H1 (cell line): ENCODE results near the gene RAB36. TPM values are rescaled to one million over a fixed set of nuclear protein-coding genes. Genes with fewer than 3 reads are reported as not detected.

Experiments
- CTCF ChIA-PET: fragments of 300-600 bp; sonication (Branson Sonifier 250); formaldehyde crosslinking; loops from one replicate; lab custom pipeline; 2021; ENCODE audit not compliant: partially characterized antibody; lab: Charles Lee
- POLR2A ChIA-PET: fragments of 300-600 bp; sonication (Branson Sonifier 250); formaldehyde crosslinking; loops from one replicate; lab custom pipeline; 2021; ENCODE audit warnings: inconsistent platforms; ENCODE audit not compliant: partially characterized antibody; lab: Charles Lee
- DNase-seq, 2 experiments: peaks; one replicate each; pipeline versions ENCODE4 v3.0.0 to v3.0.0-alpha.2; 2010 to 2022; ENCODE audit warnings: low spot score in 2 of 2, low read depth in 1 of 2, mixed read lengths in 1 of 2
- FAIRE-seq: peaks from 2 replicates; lab custom pipeline; 2011; peaks lifted over from hg19 to GRCh38; lab: Jason Lieb, UNC
- H2AFZ ChIP-seq: 2 replicates; pipeline ENCODE4 v1.8.1; 2012; ENCODE audit warnings: low read length, inconsistent platforms
- H2AK5ac ChIP-seq: 2 replicates; pipeline ENCODE4 v1.6.1; 2013; ENCODE audit warnings: low read depth, low read length
- H2BK120ac ChIP-seq: replicated peaks from 2 replicates; pipeline ENCODE3; 2013; ENCODE audit warnings: low read depth, low read length, inconsistent platforms
- H2BK12ac ChIP-seq: 2 replicates; pipeline ENCODE4 v1.6.1; 2013; ENCODE audit warnings: low read depth, low read length
- H2BK15ac ChIP-seq: 2 replicates; pipeline ENCODE4 v1.6.1; 2013; ENCODE audit warnings: low read length
- H2BK20ac ChIP-seq: 2 replicates; pipeline ENCODE4 v1.6.1; 2013; ENCODE audit warnings: low read length
- H2BK5ac ChIP-seq: 2 replicates; pipeline ENCODE4 v1.6.1; 2013; ENCODE audit warnings: low read depth, low read length
- H3K14ac ChIP-seq: 2 replicates; pipeline ENCODE4 v1.6.1; 2013; ENCODE audit warnings: inconsistent platforms; ENCODE audit not compliant: insufficient read length
- H3K18ac ChIP-seq: 2 replicates; pipeline ENCODE4 v1.6.1; 2013; ENCODE audit warnings: low read length; ENCODE audit errors: extremely low read depth
- H3K23ac ChIP-seq: 2 replicates; pipeline ENCODE4 v1.6.1; 2013; ENCODE audit warnings: inconsistent platforms; ENCODE audit not compliant: insufficient read length
- H3K23me2 ChIP-seq: 2 replicates; pipeline ENCODE4 v1.6.1; 2013; ENCODE audit warnings: low read depth, low read length
- H3K27ac ChIP-seq: 2 replicates; pipeline ENCODE4 v1.6.1; 2011; ENCODE audit warnings: low read depth, low read length, inconsistent platforms
- H3K27me3 ChIP-seq, 4 experiments: replicated peaks in 1 of 4; 1 replicate in 1 of 4; 2 replicates in 3 of 4; pipeline versions ENCODE4 v1.6.1 to v1.8.1; 2011 to 2013; ENCODE audit warnings: low read length in 3 of 4, mild to moderate bottlenecking in 3 of 4, inconsistent platforms in 2 of 4, mixed read lengths in 2 of 4, moderate library complexity in 1 of 4; ENCODE audit not compliant: control insufficient read depth in 3 of 4, insufficient read depth in 3 of 4; ENCODE audit errors: extremely low read depth in 1 of 4
- H3K36me3 ChIP-seq, 4 experiments: 2 replicates each; pipeline versions ENCODE4 v1.6.1 to v1.8.1; 2011 to 2013; ENCODE audit warnings: mild to moderate bottlenecking in 4 of 4, low read length in 3 of 4, moderate library complexity in 2 of 4, control low read depth in 1 of 4, inconsistent platforms in 1 of 4; ENCODE audit not compliant: insufficient read depth in 4 of 4, control insufficient read depth in 2 of 4
- H3K4ac ChIP-seq: replicated peaks from 2 replicates; pipeline ENCODE3; 2013; ENCODE audit warnings: low read length, low read depth, mixed read lengths, inconsistent platforms; ENCODE audit not compliant: insufficient read length
- H3K4me1 ChIP-seq, 4 experiments: replicated peaks in 1 of 4; 1 replicate in 1 of 4; 2 replicates in 3 of 4; pipeline versions ENCODE4 v1.6.1 to v1.8.1; 2011 to 2013; ENCODE audit warnings: low read length in 3 of 4, inconsistent platforms in 2 of 4, mixed read lengths in 1 of 4; ENCODE audit not compliant: insufficient read depth in 4 of 4, control insufficient read depth in 3 of 4
- H3K4me2 ChIP-seq, 2 experiments: 2 replicates each; pipeline versions ENCODE4 v1.6.1 to v1.8.1; 2011 to 2013; ENCODE audit warnings: low read depth in 2 of 2, low read length in 2 of 2, control low read depth in 1 of 2, inconsistent platforms in 1 of 2, mild to moderate bottlenecking in 1 of 2; ENCODE audit not compliant: insufficient read depth in 1 of 2
- H3K4me3 ChIP-seq, 4 experiments: fragments of 200-600, 300-600 bp in 1 of 4; sonication (generic), shearing (Covaris generic), sonication (Bioruptor Twin) in 1 of 4; 2 replicates each; pipeline versions ENCODE4 v1.5.1 to v1.8.1; 2011 to 2016; ENCODE audit warnings: low read length in 4 of 4, low read depth in 3 of 4, control low read depth in 2 of 4, inconsistent platforms in 2 of 4, mild to moderate bottlenecking in 2 of 4, mixed read lengths in 1 of 4, moderate library complexity in 1 of 4; ENCODE audit not compliant: insufficient read depth in 2 of 4; ENCODE audit errors: extremely low read depth in 1 of 4
- H3K56ac ChIP-seq: replicated peaks from 2 replicates; pipeline ENCODE3; 2013; ENCODE audit warnings: low read depth, mild to moderate bottlenecking, mixed read lengths, low read length, inconsistent platforms; ENCODE audit not compliant: insufficient read length
- H3K79me1 ChIP-seq: 2 replicates; pipeline ENCODE4 v1.6.1; 2013; ENCODE audit warnings: low read depth, low read length, control low read depth
- H3K79me2 ChIP-seq, 2 experiments: 2 replicates each; pipeline versions ENCODE4 v1.6.1 to v1.8.1; 2012 to 2013; ENCODE audit warnings: low read length in 2 of 2, mild to moderate bottlenecking in 2 of 2, inconsistent platforms in 1 of 2; ENCODE audit not compliant: insufficient read depth in 2 of 2, control insufficient read depth in 1 of 2
- H3K9ac ChIP-seq, 4 experiments: replicated peaks in 1 of 4; 1 replicate in 1 of 4; 2 replicates in 3 of 4; pipeline versions ENCODE4 v1.6.1 to v1.8.1; 2011 to 2013; ENCODE audit warnings: low read depth in 3 of 4, low read length in 3 of 4, control low read depth in 2 of 4, mild to moderate bottlenecking in 2 of 4, moderate library complexity in 2 of 4, inconsistent platforms in 1 of 4; ENCODE audit errors: extremely low read depth in 1 of 4
- H3K9me3 ChIP-seq, 2 experiments: 2 replicates each; pipeline versions ENCODE4 v1.6.1 to v1.8.1; 2012 to 2013; ENCODE audit warnings: mild to moderate bottlenecking in 2 of 2, moderate library complexity in 2 of 2, control low read depth in 1 of 2, inconsistent platforms in 1 of 2, low read depth in 1 of 2, low read length in 1 of 2, mixed read lengths in 1 of 2; ENCODE audit not compliant: insufficient read depth in 2 of 2
- H4K20me1 ChIP-seq, 2 experiments: replicated peaks in 1 of 2; 2 replicates each; pipeline versions ENCODE3 to v1.8.1; 2011 to 2013; ENCODE audit warnings: inconsistent platforms in 2 of 2, low read length in 2 of 2, mild to moderate bottlenecking in 1 of 2; ENCODE audit not compliant: insufficient read depth in 2 of 2, control insufficient read depth in 1 of 2
- H4K5ac ChIP-seq: 2 replicates; pipeline ENCODE4 v1.6.1; 2013; ENCODE audit warnings: low read length, low read depth, mixed read lengths, inconsistent platforms; ENCODE audit not compliant: insufficient read length
- H4K8ac ChIP-seq: 2 replicates; pipeline ENCODE4 v1.8.0; 2013; ENCODE audit warnings: mild to moderate bottlenecking, moderate library complexity, low read length, inconsistent platforms; ENCODE audit not compliant: insufficient read depth; ENCODE audit errors: extremely low read depth
- H4K91ac ChIP-seq: replicated peaks from 2 replicates; pipeline ENCODE3; 2013; ENCODE audit warnings: low read length, mixed read lengths, inconsistent platforms; ENCODE audit not compliant: insufficient read length
- CTBP2 ChIP-seq: IDR thresholded peaks from 2 replicates; pipeline ENCODE4 v1.7.0; 2011; ENCODE audit warnings: borderline replicate concordance, mild to moderate bottlenecking, moderate library complexity, mixed read lengths, low read length; ENCODE audit not compliant: insufficient read depth, insufficient read length
- CTCF ChIP-seq, 3 experiments: IDR thresholded peaks; 1 replicate in 2 of 3; 2 replicates in 1 of 3; pipeline versions ENCODE4 v1.5.1 to v1.6.1; 2011; ENCODE audit warnings: low read length in 3 of 3, mild to moderate bottlenecking in 3 of 3, inconsistent platforms in 2 of 3, low read depth in 1 of 3, moderate library complexity in 1 of 3; ENCODE audit not compliant: insufficient read depth in 1 of 3; ENCODE audit errors: control extremely low read depth in 1 of 3
- E2F6 ChIP-seq: IDR thresholded peaks from 2 replicates; pipeline ENCODE4 v1.6.1; 2012; ENCODE audit warnings: inconsistent platforms
- HDAC6 ChIP-seq: IDR thresholded peaks from one replicate; pipeline ENCODE4 v1.7.1; 2012; ENCODE audit warnings: low read depth, mild to moderate bottlenecking, inconsistent platforms, low read length, moderate library complexity
- KDM1A ChIP-seq: fragments of 200-600, 300-600 bp; sonication (generic); IDR thresholded peaks from 2 replicates; pipeline ENCODE4 v1.7.1; 2016; ENCODE audit warnings: mild to moderate bottlenecking, low read length, borderline replicate concordance
- SRF ChIP-seq: IDR thresholded peaks from 2 replicates; pipeline ENCODE4 v1.6.1; 2011; ENCODE audit warnings: mild to moderate bottlenecking, low read depth, low read length, moderate library complexity
- ZNF274 ChIP-seq: IDR thresholded peaks from 2 replicates; pipeline ENCODE4 v1.7.0; 2012; ENCODE audit warnings: low read length, borderline replicate concordance; ENCODE audit errors: extremely low read depth
- polyA plus RNA-seq, 7 experiments: library from polyadenylated mRNA; depleted of rRNA in 3 of 7; stranded (reverse) in 5 of 7; unstranded in 2 of 7; fragments of >200 nt in 5 of 7; fragments of 200-250 nt in 2 of 7; gene quantifications; 1 replicate in 5 of 7; 2 replicates in 1 of 7; 4 replicates in 1 of 7; pipeline versions ENCODE4 v1.2.1 to v1.2.3, GENCODE V29; 2011 to 2013; ENCODE audit warnings: missing spikeins in 2 of 7, mixed read lengths in 2 of 7
- total RNA-seq: library from RNA; stranded (reverse); fragmentation: NEBNext Ultra II Directional; extraction: Animal tissue kit (Norgen Biotek cat#: 25700); gene quantifications from 2 replicates; pipeline ENCODE4 v1.2.1, GENCODE V29; 2021

RAB36 gene
- total and polyA plus RNA-seq, 2 of the 8 experiments (the other 6 are each of a cell fraction or from before 2014, with no cell fraction given): 1.0 to 1.5 TPM

- no peak overlapping the region for H3K23ac ChIP-seq
- H3K36me3 ChIP-seq: no peaks in the 10 kb centered on the region
- H4K8ac ChIP-seq: no peak overlapping the region
- no peaks in the 10 kb centered on the region for H3K79me2 ChIP-seq
- peaks cover 2 to 6% (median 4%) of the 10 kb centered on the region in 4 experiments; a peak in 5 of 7 replicates for H3K4me1 ChIP-seq
- H4K91ac ChIP-seq: no peak overlapping the region
- H2BK120ac ChIP-seq: no peak overlapping the region
- H2BK5ac ChIP-seq: no peak overlapping the region
- H2BK15ac ChIP-seq: no peak overlapping the region; the same call in 1 of the 2 replicates
- H2AFZ ChIP-seq: no peak overlapping the region
- H3K56ac ChIP-seq: no peak overlapping the region
- DNase-seq: no peak
- H3K27me3 ChIP-seq: peaks cover 0 to under 1% (median 0%) of the 10 kb centered on the region in 4 experiments; a peak in 2 of 7 replicates
- FAIRE-seq: no peak
- no peak overlapping the region for H3K18ac ChIP-seq
- no peak overlapping the region for H3K4me2 ChIP-seq
- no peaks in the 10 kb centered on the region for H3K9me3 ChIP-seq
- H3K14ac ChIP-seq: no peak overlapping the region
- H3K79me1 ChIP-seq: no peaks in the 10 kb centered on the region
- H3K9ac ChIP-seq: no peak overlapping the region
- ChIA-PET CTCF (interaction anchor here (0.7 to 3.6 kb wide), 7 partner anchors 12 to 184 kb away, joined by 3 to 22 read pairs (median 10); no protein-coding TSS in a partner anchor), POLR2A (no interaction called here)
- no peak overlapping the region for H3K27ac ChIP-seq
- H3K4ac ChIP-seq: no peak overlapping the region
- no peak overlapping the region for H2AK5ac ChIP-seq
- H3K23me2 ChIP-seq: peaks cover under 1% of the 10 kb centered on the region; the same call in 1 of the 2 replicates
- no peak overlapping the region for H3K4me3 ChIP-seq
- no peak overlapping the region for H4K5ac ChIP-seq
- no peaks in the 10 kb centered on the region for H4K20me1 ChIP-seq
- H2BK12ac ChIP-seq: no peak overlapping the region
- H2BK20ac ChIP-seq: no peak overlapping the region
- TF ChIP-seq SRF (no peak), KDM1A (no peak), HDAC6 (no peak), CTCF (IDR thresholded peaks at IDR 0.05; ENCODE audit: control extremely low read depth in 1 of 3, insufficient read depth in 1 of 3, low read depth in 1 of 3, low read length in 3 of 3) (no peak), ZNF274 (no peak), CTBP2 (no peak), E2F6 (no peak)
Measured at GRCh38 chr22:23140385-23140784, 4.9 kb upstream of the RAB36 start.
